D341Med (cell line): ENCODE results near the gene SENP8.
"Not testable (repeated sequence)": the region's sequence is repeated elsewhere in the genome, so short reads cannot be mapped to it uniquely, and the experiment has no call there.

ENCODE experiments used
- DNase-seq: peaks from one replicate; pipeline ENCODE4 v3.0.0; 2012; ENCODE audit warnings: low spot score

The SENP8 gene

DNA sequence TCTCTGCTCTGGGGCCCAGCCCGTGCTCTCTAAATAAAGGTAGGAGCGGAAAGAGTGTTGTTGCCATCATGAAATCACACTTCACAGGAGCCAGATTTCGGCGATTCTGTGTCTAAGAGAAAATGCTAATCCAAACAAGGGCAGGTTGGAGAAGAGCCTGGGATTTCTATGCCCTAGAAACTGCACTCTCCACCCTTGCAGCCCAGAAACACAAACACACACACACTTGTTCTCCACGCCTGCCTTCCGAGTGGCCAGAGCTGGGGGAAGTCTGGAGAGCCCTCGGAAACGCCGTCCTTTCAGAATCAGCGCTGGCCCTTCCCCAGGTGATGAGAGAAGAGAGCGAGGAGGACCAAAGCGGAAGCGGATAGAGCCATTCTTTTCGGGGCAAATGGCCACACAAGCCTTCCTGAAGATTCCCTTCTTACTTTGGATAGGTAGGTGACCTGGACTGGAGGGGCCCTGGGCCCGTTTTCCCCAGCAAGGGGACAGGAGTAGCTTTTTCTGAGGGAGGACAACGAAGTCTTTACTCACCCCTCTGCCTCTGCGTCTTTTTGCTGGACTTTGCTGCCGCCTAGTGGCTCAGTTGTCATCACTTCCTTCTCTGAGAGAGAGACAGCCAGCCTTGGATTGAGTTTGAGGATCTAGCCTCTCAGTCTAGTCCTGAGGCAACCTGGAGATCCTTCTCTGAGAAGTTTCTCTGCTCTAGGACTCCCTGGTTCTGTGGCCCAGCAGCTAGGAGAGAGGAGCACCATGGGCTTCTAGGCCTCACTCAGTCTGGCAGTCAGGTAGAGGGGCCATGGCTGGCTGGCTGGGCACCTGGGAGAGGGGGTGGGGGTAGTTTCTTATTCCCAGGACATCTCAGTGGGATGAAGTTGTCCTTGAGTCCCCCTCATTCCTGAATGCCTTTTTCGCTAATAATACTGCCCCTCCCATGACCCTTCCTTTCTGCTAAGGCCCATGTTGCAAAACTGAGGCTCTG is 37.7 kb downstream of the SENP8 start:
- DNase-seq = peak; percentile 80

DNA sequence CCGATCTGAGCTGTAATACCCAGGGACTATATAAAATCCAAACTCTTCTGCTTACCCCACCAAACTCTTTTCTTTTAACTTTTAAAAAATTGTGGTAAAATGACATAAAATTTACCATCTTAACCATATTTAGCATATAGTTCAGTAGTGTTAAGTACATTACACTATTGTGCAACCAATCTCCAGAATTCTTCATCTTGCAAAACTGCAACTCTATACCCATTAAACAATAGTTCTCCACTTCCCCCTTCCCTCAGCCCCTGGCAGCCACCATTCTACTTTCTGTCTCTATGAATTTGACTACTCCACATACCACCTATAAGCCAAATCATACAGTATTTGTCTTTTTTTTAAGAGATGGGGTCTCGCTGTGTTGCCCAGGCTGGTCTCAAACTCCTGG is 38.7 kb downstream of the SENP8 start:
- no peak for DNase-seq

DNA sequence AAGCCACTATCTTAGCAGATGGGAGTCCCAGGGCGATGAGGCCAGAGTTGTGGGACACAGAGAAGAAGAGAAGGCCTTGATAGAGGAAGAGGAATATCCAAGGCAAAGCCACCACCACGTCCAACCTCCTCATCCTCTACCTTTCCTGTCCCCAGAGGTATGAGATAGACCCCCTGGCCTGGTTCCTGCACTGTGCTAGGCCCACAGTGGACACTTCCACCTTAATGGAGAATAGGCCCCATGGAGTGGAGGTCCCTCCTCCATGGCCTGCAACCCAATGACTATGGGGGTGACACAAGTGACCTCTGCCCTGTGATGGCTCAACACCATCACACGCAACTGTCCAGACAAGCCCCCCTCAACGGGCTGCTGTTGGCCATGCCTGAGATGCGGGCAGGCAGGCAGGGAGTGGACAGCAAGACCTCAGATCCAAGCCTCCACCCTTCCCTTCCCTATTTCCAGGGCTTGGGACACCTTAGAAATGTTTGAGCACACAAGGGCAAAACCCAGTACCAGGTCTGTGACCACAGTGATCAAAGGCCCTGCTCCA is 42.6 kb downstream of the SENP8 start:
- no peak for DNase-seq

DNA sequence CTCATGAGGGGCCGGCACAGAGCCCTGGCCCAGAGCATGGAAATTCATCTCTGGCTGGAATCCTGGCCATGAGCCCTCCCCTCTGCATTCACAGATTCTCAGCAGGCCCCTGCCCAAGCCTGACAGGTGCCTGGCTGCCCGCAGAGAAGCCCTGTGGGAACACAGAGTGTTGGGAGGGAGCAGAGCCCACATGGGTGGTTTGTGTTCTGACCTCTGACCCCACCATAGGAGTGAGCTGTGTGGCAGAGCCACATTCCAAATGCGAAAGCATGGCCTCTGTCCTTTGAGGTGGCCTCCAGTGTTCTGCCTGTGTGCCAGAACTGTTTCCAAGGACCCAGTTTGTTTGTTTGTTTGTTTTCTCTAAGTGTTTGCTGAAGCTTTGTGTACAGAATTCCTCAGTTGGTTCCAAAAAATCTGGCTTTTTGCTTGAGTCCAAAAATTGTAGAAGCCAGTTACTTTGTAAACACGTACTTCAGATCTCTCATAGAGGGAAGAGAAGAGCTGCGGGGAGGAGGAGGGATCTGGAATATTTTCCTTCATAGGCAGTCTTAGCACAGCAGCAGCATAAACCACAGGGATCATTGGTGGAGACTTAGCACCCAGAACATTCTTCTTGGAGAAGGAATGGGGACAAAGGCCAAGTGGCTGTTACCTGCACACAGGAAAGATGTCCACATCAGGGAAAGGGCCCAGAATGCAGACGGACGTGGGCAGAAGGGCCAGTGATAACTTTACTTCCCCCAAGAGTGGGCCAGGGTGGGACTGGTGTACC is 43.3 kb downstream of the SENP8 start:
- DNase-seq = no peak

DNA sequence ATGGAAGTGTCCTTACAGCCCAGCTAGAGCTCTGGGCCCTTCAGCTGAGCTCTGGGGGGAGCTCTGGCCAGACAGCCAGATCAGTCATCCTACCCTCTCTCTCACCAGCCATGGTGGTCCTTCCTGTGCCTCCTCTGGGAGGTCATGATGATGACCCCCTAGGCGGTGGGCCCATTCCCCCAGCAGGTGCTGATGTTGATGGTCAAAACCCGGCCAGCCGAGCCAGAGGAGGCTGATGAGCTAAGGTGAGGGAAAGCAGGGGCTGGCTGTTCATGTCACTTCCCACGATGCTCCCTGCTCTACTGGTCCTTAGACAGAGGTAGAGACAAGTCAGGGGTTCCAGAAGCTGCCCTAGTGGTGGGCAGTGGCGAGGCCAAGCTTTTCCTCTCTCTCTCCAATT is 44.4 kb downstream of the SENP8 start:
- DNase-seq = no peak

DNA sequence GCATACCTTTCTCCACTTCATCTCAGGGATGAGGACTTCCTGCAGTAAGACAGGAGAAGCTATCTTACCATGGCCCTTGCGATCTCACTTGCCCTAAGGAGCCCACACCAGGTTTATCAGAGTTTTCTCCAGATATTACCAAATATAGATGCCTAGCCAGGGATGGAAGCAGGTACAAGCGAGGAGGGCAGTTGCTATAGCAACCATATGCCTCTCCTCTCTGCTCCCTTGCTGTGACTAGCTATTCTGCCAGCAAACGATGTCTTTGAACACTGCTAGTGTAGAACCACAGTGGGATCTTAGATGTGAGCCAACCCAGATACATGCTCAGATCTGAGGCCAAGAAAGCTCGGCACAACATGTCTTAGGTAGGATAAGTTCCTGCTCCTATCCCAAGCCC is 45.5 kb downstream of the SENP8 start:
- no peak for DNase-seq

DNA sequence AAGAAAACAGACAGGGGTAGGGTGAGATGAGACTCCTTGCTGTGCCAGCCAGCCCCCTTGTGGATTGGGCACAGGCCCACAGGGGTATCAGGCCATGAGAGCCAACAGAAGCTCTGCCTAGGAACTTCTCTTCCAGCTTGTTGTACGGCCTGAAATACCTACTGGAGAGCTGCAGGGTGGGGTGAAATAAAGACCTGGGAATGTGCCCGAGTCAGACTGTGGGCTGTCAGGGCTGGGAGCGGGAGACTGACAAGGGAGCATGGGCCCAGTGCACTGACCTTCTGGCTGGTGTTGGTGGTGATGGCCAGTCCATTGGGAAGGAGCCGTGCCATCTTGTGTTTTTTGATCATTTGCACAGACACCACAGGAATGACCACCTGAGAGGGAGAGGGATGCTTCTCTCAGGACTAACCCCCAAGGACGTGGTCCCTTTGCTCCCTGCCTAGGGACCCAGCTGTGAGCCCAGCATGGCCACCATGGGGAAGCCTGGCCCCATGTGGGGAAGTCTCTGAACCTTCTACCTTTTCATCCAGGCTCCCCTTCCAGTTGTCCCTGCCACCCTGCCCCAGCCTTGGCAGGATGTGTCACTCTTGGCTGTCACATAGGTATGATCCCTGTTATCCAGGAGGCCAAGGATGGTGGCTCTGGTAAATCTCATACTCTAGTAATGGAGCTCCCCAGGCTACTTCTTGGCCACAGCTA is 48.7 kb downstream of the SENP8 start:
- peak; percentile 14 for DNase-seq

DNA sequence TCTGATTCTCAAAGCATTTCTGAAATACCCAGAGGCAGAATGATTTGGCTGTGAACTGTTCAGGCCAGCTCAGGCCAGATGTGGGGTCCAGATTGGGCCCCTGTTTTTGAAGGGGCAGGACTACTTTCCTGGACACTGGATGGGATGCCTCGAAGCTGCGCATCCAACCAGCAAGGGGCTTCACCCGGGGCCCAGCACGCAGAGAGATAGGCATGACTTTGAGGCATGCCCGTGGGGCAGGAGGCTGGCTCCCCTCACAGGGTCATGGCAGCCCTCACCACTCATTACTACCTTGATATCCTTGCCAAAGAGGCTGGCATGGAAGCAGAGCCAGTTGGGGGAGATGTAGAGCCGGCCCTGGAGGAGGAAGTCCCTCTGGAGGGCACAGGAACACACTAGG is 49.2 kb downstream of the SENP8 start:
- no peak for DNase-seq

DNA sequence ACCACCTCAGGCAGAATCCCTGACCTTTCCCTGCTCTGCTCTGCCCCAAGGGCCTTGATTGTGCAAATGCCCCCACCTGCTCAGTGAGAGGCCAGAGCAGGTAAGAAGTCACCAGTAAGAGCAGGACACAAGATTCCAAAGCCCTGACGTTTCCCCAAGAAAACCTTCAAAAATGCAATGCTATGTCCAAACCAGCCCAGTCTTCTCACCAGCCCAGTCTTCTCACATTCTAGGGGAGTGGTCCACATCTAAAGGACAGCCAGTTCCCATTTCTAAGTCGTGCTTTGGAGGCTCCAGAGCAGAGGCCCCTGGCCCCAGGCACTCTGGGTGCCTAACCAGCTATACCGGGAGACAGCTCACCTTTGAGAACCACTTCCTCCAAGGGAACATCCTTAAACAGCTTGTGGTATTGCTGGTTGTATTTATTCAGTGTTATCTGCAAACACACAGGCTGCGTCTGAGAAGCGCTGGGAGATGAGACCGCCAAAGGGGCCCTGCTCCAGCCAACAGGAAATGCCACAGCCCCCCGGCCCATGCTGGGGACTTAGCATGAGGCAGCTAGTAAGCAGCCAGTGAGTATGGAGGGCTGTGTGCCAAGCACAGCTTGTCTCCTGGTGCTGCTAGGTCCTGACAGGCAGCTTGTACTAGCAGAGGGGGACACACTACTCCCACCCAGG is 50.1 kb downstream of the SENP8 start:
- no peak for DNase-seq

DNA sequence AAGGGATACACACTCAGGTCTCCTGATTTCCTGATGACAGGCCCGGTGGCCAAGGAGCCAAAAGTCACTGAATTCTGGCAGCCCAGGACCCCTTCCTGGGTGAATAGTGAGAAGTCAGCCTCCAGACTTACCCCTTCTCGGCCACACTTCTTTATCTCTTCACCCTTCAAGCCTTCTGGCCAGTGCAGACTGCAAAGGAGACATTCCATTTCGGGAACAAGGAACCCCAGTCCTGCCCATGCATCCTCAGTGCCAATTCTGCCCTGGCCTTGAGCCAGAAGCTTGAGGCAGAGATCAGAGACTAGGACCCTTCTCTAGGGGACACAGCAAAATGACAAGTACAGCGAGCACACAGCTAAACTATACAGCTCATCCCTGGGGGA is 50.6 kb downstream of the SENP8 start:
- DNase-seq = no peak

DNA sequence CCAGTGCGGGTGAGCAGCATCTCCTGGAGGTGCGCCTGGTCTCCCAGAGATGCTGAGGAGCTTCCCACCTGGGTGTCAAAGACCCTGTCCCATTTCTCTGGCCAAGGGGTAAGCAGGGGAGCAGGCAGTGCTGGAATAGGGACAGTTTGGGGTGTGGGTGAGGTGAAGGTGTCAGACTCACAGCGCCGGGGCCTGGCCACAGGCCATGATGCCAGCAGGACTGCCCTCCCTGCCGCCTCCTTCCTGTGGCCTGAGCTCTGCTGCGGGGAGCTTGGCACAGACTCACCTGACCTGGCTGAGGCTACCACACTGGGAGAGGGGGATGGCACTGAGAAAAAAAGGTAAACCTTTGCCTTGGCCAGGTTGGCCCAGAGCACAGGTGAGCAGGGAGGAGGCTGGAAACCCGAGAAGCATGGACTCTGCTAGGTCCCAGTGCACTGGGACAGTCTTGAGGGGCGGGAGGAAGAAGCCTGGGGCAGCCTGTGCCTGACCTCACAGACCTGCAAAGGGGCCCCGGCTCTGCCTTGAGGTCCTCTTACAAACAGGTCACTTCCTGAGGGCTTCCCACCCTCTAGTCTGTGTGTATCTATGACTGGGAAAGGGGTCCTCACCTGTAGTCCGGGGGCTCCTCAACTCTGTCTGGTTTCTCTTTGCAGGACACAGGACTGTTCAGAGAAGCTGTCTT is 51.2 kb downstream of the SENP8 start:
- peak; percentile 22 for DNase-seq

DNA sequence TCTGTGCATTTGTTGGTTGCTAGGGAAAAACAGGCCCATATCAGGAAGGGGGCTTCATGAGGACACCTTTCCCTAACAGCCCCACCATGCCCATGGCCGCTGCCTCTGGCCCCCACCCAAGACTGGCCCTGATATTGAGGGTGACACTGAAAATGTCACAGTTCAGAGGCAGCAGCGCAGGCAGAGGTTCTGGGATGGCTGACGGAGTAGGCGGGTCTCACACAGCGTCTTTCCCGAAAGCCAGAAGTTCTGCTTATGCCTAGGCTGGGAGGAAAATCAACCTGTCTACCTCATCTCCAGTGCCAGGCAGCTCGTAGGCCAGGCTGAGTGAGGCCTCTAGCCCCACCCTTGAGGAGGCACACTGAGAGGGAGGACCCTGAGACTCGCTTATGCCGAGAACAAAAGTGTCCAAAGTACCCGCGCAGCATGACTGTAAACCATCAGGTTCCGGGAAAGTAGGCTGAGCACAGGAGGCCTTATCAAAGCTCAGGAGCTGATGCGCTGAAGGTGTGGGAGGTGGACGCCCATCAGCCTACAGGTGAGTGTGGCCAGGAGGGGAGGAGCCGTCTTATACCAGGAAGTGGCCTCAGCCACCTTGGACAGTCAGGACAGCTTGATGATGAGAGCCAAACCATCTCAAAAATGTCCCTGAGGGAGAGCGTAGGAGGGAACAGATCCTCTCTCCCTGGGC is 51.9 kb downstream of the SENP8 start:
- no peak for DNase-seq

DNA sequence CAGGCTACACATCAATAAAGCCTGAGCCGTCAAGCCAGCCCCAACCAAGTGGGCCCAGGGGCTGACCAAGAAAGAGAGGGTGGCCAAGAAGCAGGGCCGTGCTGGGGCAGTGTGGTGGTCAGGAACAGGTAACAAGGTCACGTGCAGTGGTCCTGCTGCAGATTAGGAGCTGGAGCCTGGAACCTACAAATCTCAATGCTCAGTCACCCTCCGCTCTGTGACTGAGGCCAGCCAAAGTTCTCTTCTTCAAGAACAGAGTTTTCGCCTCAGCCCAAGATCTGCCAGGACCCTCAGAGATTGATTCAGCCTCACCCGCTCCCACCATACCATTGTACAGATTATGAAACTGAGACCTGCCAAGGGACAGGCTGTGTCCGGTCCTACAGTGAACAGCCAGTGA is 52.5 kb downstream of the SENP8 start:
- DNase-seq = no peak

DNA sequence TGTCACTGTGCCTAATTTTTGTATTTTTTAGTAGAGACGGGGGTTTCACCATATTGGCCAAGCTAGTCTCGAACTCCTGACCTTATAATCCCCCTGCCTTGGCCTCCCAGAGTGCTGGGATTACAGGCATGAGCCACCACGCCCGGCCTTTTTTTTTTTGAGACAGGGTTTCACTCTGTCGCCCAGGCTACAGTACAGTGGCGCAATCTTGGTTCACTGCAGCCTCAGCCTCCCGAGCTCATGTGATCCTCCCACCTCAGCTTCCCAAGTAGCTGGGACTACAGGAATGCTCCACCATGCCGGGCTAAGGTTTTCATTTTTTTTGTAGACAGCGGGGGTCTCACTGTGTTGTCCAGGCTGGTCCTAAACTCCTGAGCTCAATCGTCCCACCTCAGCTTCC is 53.8 kb downstream of the SENP8 start:
- not testable (repeated sequence) for DNase-seq

DNA sequence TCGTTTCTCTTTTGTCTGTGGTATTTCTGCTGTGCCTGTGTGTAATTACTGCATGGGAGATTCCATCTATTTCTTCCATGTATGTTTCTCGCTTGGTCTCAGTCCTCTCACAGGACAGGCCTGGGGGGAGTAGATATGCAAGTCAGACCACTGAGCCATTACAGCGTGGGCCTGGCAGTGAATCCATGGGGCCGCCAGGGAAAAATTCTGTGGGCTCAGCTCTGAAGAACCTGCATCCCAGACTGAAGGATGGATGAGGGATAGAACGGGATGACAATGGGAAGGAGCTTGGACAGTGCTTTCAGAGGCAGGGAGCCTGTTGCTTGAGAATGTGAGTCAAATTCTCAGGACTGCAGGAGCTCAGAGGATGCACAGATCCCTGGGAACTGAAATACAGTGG is 54.6 kb downstream of the SENP8 start:
- DNase-seq = no peak

DNA sequence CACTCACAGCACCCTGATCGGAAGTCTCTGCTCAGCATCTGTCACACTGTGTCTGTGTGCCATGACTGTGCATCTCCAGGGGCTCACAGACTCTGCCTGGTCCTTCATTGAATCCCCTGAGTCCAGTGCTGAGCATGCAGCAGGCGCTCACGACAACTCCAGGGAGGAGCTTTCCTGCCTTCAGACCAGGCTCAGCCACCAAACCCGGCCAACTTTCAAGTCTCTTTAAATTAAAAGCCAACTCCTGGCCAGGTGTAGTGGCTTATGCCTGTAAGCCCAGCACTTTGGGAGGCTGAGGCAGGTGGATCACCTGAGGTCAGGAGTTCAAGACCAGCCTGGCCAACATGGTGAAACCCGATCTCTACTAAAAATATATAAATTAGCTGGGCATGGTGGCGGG is 55.2 kb downstream of the SENP8 start:
- peak; percentile 16 for DNase-seq

DNA sequence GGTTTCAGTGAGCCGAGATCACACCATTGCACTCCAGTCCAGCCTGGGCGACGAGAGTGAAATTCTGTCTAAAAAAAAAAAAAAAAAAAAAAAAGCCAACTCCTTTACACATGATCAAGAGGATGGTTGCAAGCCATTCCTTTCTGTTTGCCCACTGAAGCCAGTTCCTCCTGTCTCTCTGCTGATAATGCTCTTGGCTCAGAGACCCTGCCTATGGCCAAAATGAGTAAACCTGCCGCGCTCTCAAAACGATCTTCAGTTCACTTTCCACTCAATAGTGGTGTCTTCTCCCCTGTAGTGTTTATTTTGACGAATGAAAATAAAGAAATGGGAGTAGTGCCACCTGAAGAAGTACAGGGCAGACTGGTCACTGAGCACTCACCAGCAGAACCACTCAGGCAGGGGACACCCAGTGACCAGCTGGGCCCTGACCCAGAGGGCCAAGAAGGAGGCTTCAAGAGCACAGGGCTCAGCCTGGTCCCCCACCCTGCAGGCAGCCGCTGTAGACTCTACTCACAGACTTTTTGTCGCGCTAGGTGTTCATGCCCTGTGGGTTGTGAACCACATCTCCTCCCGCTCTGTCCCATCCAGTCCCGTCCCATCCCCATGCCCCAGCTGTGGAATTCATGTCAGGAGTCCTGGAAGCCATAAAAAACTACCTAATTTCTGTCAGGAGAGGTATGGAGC is 55.8 kb downstream of the SENP8 start:
- peak; percentile 15 for DNase-seq

DNA sequence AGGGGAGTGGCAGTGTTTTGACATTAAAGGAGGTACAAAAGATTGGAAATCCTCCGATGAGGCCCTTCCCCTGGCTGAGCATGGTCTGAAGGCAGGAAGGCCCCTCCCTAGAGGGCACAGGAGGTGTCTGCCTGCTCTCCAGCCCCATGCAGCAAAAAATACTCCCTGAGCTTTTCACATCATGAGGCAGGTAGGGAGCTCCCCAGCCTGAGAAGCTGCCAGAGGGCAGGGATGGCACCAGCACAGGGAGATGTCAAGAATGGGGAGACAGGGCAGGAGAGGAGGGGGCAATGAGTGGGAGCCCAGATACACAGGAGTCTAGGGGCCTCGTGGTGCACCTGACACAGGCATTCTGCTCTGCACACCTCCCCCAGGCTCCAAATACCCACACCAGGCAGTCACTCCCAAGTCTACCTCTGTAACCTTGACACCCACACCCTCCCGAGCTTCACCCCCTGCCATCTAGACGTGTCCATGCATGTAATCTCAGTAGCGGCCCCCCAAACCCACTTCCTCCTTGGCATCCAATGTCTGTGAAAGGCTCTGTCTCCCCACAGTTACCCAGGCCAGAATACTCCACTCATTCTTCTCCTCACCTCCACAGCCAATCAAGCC is 56.5 kb downstream of the SENP8 start:
- peak; percentile 14 for DNase-seq
